ENCODE data around the gene KLHL15. TPM values are rescaled to one million over a fixed set of nuclear protein-coding genes. Genes with fewer than 3 reads are reported as not detected.
A peak's percentile ranks its signal among the peaks of the same experiment; 100 is the strongest.

KLHL15 gene
- total and polyA plus RNA-seq, 2 of the 13 experiments (the other 11 are each of a cell fraction or from before 2014, with no cell fraction given) = 2.8 to 5.5 TPM

DNA sequence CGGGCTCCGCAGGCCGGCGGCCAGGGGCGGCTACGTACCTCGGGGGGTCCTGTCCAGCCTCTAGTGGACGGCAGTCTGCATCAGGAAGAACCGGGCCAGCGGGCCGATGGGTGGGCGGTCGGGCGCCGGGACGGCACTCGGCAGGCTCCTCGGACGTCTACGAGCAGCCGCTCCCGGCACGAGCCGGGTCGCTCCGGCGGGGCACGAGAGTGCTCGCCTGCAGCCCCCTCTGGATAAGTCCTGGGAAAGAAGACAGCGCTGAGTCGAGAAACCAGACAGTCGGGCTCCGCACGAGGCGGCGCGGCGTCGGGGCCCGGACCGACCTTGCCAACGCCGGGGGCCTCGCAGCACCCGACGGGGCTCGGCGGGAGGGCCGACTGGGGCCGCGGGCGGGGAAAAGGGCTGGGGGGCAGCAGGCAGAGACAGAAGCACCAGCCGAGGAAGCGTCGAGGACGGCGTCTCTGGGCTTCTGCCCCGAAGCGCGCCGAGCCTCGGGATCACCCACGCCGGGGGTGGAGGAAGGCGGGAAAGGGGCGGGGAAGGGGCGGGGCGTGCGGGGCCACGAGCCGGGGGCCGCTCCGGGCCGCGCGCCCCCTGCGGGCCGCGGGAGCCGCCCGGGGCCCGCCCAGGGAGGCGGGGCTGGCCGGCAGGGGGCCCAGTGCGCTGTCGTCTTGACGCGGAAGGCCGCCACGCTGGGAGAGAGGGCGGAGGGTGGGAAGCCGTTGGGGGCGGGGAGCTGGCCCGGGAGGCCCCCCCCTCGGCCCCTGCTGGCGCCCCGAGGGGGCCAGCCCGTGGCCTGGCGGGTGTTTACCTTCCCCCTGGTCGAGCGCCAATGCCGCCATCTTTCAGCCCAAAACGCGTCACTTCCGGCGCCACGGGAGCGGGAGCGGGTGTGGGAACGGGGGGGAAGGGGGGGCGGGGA lies 1.9 kb downstream of the KLHL15 start (continued):
- TF ChIP-seq, protein P1, sequence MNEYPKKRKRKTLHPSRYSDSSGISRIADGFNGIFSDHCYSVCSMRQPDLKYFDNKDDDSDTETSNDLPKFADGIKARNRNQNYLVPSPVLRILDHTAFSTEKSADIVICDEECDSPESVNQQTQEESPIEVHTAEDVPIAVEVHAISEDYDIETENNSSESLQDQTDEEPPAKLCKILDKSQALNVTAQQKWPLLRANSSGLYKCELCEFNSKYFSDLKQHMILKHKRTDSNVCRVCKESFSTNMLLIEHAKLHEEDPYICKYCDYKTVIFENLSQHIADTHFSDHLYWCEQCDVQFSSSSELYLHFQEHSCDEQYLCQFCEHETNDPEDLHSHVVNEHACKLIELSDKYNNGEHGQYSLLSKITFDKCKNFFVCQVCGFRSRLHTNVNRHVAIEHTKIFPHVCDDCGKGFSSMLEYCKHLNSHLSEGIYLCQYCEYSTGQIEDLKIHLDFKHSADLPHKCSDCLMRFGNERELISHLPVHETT (CRISPR knock-in tag; conservative IDR thresholded peaks at IDR 0.05) = peak; percentile 77; the same call in 1 of the 2 replicates
- no peak for TF ChIP-seq NBN (conservative IDR thresholded peaks at IDR 0.05)
- TF ChIP-seq ZNF790 (CRISPR knock-in tag; IDR thresholded peaks at IDR 0.05; ENCODE audit: borderline replicate concordance) = 0 out of 2 replicates have a peak, but pooled peaks have one; percentile 27
- TF ChIP-seq FOXO1 (CRISPR knock-in tag; IDR thresholded peaks at IDR 0.05) = no peak; the same call in 1 of the 2 replicates
- TF ChIP-seq, protein P2, sequence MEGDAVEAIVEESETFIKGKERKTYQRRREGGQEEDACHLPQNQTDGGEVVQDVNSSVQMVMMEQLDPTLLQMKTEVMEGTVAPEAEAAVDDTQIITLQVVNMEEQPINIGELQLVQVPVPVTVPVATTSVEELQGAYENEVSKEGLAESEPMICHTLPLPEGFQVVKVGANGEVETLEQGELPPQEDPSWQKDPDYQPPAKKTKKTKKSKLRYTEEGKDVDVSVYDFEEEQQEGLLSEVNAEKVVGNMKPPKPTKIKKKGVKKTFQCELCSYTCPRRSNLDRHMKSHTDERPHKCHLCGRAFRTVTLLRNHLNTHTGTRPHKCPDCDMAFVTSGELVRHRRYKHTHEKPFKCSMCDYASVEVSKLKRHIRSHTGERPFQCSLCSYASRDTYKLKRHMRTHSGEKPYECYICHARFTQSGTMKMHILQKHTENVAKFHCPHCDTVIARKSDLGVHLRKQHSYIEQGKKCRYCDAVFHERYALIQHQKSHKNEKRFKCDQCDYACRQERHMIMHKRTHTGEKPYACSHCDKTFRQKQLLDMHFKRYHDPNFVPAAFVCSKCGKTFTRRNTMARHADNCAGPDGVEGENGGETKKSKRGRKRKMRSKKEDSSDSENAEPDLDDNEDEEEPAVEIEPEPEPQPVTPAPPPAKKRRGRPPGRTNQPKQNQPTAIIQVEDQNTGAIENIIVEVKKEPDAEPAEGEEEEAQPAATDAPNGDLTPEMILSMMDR (CRISPR knock-in tag; IDR thresholded peaks at IDR 0.05) = peak; percentile 39; the same call in 1 of the 2 replicates
- 0 out of 2 replicates have a peak, but pooled peaks have one; percentile 41 for TF ChIP-seq YEATS2 (CRISPR knock-in tag; IDR thresholded peaks at IDR 0.05; ENCODE audit: borderline replicate concordance)
- 0 out of 2 replicates have a peak, but pooled peaks have one; percentile 11 for TF ChIP-seq RXRB (CRISPR knock-in tag; IDR thresholded peaks at IDR 0.05; ENCODE audit: borderline replicate concordance)
- peak; percentile 61; the same call in 1 of the 2 replicates for TF ChIP-seq SIN3A (IDR thresholded peaks at IDR 0.05; ENCODE audit: borderline replicate concordance, low read depth, low read length)
- TF ChIP-seq ZSCAN20 (CRISPR knock-in tag; IDR thresholded peaks at IDR 0.05; ENCODE audit: borderline replicate concordance) = 0 out of 2 replicates have a peak, but pooled peaks have one; percentile 68
- no peak for TF ChIP-seq NONO (IDR thresholded peaks at IDR 0.05)
- 0 out of 2 replicates have a peak, but pooled peaks have one; percentile 33 for TF ChIP-seq NONO (CRISPR knock-in tag; conservative IDR thresholded peaks at IDR 0.05)
- no peak for TF ChIP-seq ZNF597 (CRISPR knock-in tag; IDR thresholded peaks at IDR 0.05)
- peak; percentile 49 for TF ChIP-seq ZNF574 (CRISPR knock-in tag; IDR thresholded peaks at IDR 0.05)
- TF ChIP-seq SRSF1 (optimal IDR thresholded peaks at IDR 0.05; ENCODE audit: low read depth, low read length) = peak; percentile 66
- peak; percentile 16; the same call in 1 of the 2 replicates for TF ChIP-seq ETV5 (CRISPR knock-in tag; IDR thresholded peaks at IDR 0.05; ENCODE audit: borderline replicate concordance)
- no peak for TF ChIP-seq SP2 (CRISPR knock-in tag; IDR thresholded peaks at IDR 0.05)
- TF ChIP-seq ZNF773 (CRISPR knock-in tag; IDR thresholded peaks at IDR 0.05; ENCODE audit: borderline replicate concordance) = 0 out of 2 replicates have a peak, but pooled peaks have one; percentile 49
- peak; percentile 56 for TF ChIP-seq AGO2 (optimal IDR thresholded peaks at IDR 0.05; ENCODE audit: low read depth, low read length)
- no peak for TF ChIP-seq NR2F1 (CRISPR knock-in tag; IDR thresholded peaks at IDR 0.05)
- TF ChIP-seq THAP11 (CRISPR knock-in tag; IDR thresholded peaks at IDR 0.05) = peak; percentile 49; the same call in 1 of the 2 replicates
- no peak for TF ChIP-seq ELF1 (CRISPR knock-in tag; IDR thresholded peaks at IDR 0.05)
- no peak for TF ChIP-seq SP1 (IDR thresholded peaks at IDR 0.05)
- TF ChIP-seq SP1 (CRISPR knock-in tag; IDR thresholded peaks at IDR 0.05) = peak; percentile 58

All from HepG2 (cell line).